ENCODE measurements around the gene SCRN1.

- no peak for TF ChIP-seq CREB1 (CRISPR knock-in tag; IDR thresholded peaks at IDR 0.05)
- no peak for TF ChIP-seq NR3C1 (CRISPR knock-in tag; conservative IDR thresholded peaks at IDR 0.05; ENCODE audit: low read depth)
Observed at GRCh38 chr7:30028749-30029635, 39.4 kb upstream of the SCRN1 start.
